ENCODE results near the gene C1RL. TPM values are rescaled to one million over a fixed set of nuclear protein-coding genes. Genes with fewer than 3 reads are reported as not detected.

C1RL gene
- total RNA-seq, 2 experiments from 2014 or later, result 12.2 to 14.1 TPM

GRCh38 chr12:7131502-7131866 lies 22.5 kb upstream of the C1RL start:
- DNase-seq (peak in 5 of 14 experiments; percentile 11 to 69 (median 44)), ATAC-seq (ENCODE audit: poor library complexity) (no peak)
- Mint-ChIP-seq H3K4me1 (ENCODE audit: low read depth) (peaks cover 47% of the 10 kb centered on the region), H3K27ac (peak overlapping the region; percentile 87), H3K27me3 (no peaks in the 10 kb centered on the region), H3K4me3 (peak overlapping the region; percentile 91), H3K36me3 (ENCODE audit: low read depth) (peaks cover 36% of the 10 kb centered on the region), H3K9me3 (no peaks in the 10 kb centered on the region)
- intact Hi-C loops (cut with DNase I, micrococcal nuclease), result no loop called here
- H3K27me3 ChIP-seq (ENCODE audit: control insufficient read depth in 1 of 2, insufficient read depth in 2 of 2, low read length in 2 of 2), result no peaks in the 10 kb centered on the region
- POLR2A ChIA-PET, result interaction anchor here (3.8 kb wide), 1 partner anchor 23 kb away, joined by 16 read pairs; the partner anchor contains the start of gene C1RL
- H3K9me3 ChIP-seq (ENCODE audit: control insufficient read depth in 1 of 2, insufficient read depth in 1 of 2, low read length in 2 of 2), result no peaks in the 10 kb centered on the region
- peak overlapping the region; percentile 88 for H3K4me3 ChIP-seq (ENCODE audit: low read length)
- peak overlapping the region in 1 of 2 donors; percentile 71 for H3K27ac ChIP-seq (ENCODE audit: low read depth in 1 of 2, low read length in 2 of 2)
- no peak for TF ChIP-seq CTCF (IDR thresholded peaks at IDR 0.05)
- peaks cover 32% of the 10 kb centered on the region for H3K36me3 ChIP-seq (ENCODE audit: insufficient read depth, low read length)
- peaks cover 33% of the 10 kb centered on the region for H3K4me1 ChIP-seq (ENCODE audit: insufficient read depth, low read length)
- CTCF ChIA-PET, result no interaction called here

GRCh38 chr12:7130701-7131501 lies 21.9 kb upstream of the C1RL start:
- Histone ChIP-seq H3K4me1 (ENCODE audit: insufficient read depth, low read length) (peaks cover 33% of the 10 kb centered on the region), H3K27ac (ENCODE audit: low read depth in 1 of 2, low read length in 2 of 2) (peak overlapping the region; percentile 58 to 71), H3K27me3 (ENCODE audit: control insufficient read depth in 1 of 2, insufficient read depth in 2 of 2, low read length in 2 of 2) (no peaks in the 10 kb centered on the region), H3K4me3 (ENCODE audit: low read length) (peak overlapping the region; percentile 88), H3K36me3 (ENCODE audit: insufficient read depth, low read length) (peaks cover 26% of the 10 kb centered on the region), H3K9me3 (ENCODE audit: control insufficient read depth in 1 of 2, insufficient read depth in 1 of 2, low read length in 2 of 2) (no peaks in the 10 kb centered on the region)
- peak overlapping the region; percentile 87 for H3K27ac Mint-ChIP-seq
- intact Hi-C loops (cut with DNase I, micrococcal nuclease), result no loop called here
- POLR2A ChIA-PET, result interaction anchor here (1.0 to 3.8 kb wide), 3 partner anchors 23 to 258 kb away, joined by 4 to 16 read pairs (median 4); partner anchors contain the start of genes C1RL and SPSB2
- peak overlapping the region; percentile 91 for H3K4me3 Mint-ChIP-seq
- H3K4me1 Mint-ChIP-seq (ENCODE audit: low read depth), result peaks cover 47% of the 10 kb centered on the region
- no peak for TF ChIP-seq CTCF (IDR thresholded peaks at IDR 0.05)
- H3K9me3 Mint-ChIP-seq, result no peaks in the 10 kb centered on the region
- peaks cover 32% of the 10 kb centered on the region for H3K36me3 Mint-ChIP-seq (ENCODE audit: low read depth)
- DNase-seq (peak in 13 of 14 experiments; percentile 9 to 74 (median 37)), ATAC-seq (ENCODE audit: poor library complexity) (peak; percentile 16)
- H3K27me3 Mint-ChIP-seq, result no peaks in the 10 kb centered on the region
- CTCF ChIA-PET, result interaction anchor here (0.9 kb wide), 1 partner anchor 22 kb away, joined by 3 read pairs; no protein-coding TSS in a partner anchor

DNA sequence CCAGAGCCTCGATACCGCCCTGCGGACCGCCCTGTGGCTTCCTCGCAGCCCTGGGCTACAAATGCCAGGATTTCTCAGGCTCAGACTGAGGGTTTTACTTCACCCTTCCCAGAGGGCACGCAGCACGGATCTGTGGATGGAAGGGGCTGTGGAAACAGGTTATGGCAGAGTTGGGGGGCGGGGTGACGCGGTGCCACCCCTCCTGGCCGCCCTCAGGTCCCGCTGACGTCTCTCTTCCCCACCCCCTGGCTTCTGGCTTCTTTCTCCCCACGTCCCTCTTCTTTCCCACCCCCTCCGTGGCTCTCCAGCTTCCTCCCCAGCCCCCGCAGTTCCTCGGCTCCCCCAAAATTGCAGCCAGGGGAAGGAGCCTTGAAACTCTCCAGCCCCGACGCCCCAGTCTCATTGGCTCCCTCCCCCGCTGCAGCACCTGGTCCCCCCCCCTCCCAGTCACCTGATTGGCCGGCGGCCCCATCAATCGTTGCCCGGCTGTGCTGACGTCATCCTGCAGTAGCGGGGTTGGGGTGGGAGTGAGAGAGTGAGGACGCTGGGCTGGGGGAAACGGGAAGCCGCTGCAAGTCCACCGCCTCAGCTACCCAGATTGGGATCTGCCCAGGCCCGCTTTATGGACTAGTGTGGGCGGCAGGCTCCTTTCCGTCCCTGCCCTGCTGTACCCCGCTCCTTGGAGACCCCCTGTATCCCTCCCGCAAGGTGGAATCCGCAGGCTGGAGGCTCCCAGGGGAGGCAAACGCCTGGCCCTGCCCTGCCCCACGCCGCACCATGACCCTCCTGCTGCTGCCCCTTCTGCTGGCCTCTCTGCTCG lies 21.1 kb upstream of the C1RL start, which contains the start of gene CLSTN3:
Gene CLSTN3 (plus strand): TSS at position 500 of the 820 bp plus-strand sequence. CDS start 278 bp downstream, at position 778.
- Histone ChIP-seq H3K27me3 (ENCODE audit: control insufficient read depth in 1 of 2, insufficient read depth in 2 of 2, low read length in 2 of 2) (no peaks in the 10 kb centered on the region), H3K4me1 (ENCODE audit: insufficient read depth, low read length) (peaks cover 33% of the 10 kb centered on the region), H3K36me3 (ENCODE audit: insufficient read depth, low read length) (peaks cover 20% of the 10 kb centered on the region), H3K9me3 (ENCODE audit: control insufficient read depth in 1 of 2, insufficient read depth in 1 of 2, low read length in 2 of 2) (no peaks in the 10 kb centered on the region), H3K27ac (ENCODE audit: low read depth in 1 of 2, low read length in 2 of 2) (peak within 1 kb of the TSS; percentile 58 to 71), H3K4me3 (ENCODE audit: low read length) (peak within 1 kb of the TSS; percentile 88)
- H3K4me1 Mint-ChIP-seq (ENCODE audit: low read depth), result peaks cover 47% of the 10 kb centered on the region
- no peaks in the 10 kb centered on the region for H3K9me3 Mint-ChIP-seq
- H3K27me3 Mint-ChIP-seq, result no peaks in the 10 kb centered on the region
- peaks cover 24% of the 10 kb centered on the region for H3K36me3 Mint-ChIP-seq (ENCODE audit: low read depth)
- CTCF ChIA-PET, result interaction anchor here (0.9 kb wide), 1 partner anchor 21 kb away, joined by 3 read pairs; no protein-coding TSS in a partner anchor
- H3K27ac Mint-ChIP-seq, result peak within 1 kb of the TSS; percentile 87
- intact Hi-C loops (cut with DNase I, micrococcal nuclease), result no loop called here
- POLR2A ChIA-PET, result interaction anchor here (1.0 to 3.8 kb wide), 3 partner anchors 22 to 257 kb away, joined by 4 to 16 read pairs (median 4); partner anchors contain the start of genes C1RL and SPSB2
- ATAC-seq (ENCODE audit: poor library complexity), result peak; percentile 89
- TF ChIP-seq CTCF (IDR thresholded peaks at IDR 0.05), result no peak
- peak; percentile 77 to 94 (median 84) for DNase-seq
- peak within 1 kb of the TSS; percentile 91 for H3K4me3 Mint-ChIP-seq
